Measurements from ENCODE around the gene CXCL11. TPM values are rescaled to one million over a fixed set of nuclear protein-coding genes. Genes with fewer than 3 reads are reported as not detected.
"Not testable (repeated sequence)": the region's sequence is repeated elsewhere in the genome, so short reads cannot be mapped to it uniquely, and the experiment has no call there.

Gene CXCL11
- total RNA-seq, 2 experiments from 2014 or later = not detected

DNA sequence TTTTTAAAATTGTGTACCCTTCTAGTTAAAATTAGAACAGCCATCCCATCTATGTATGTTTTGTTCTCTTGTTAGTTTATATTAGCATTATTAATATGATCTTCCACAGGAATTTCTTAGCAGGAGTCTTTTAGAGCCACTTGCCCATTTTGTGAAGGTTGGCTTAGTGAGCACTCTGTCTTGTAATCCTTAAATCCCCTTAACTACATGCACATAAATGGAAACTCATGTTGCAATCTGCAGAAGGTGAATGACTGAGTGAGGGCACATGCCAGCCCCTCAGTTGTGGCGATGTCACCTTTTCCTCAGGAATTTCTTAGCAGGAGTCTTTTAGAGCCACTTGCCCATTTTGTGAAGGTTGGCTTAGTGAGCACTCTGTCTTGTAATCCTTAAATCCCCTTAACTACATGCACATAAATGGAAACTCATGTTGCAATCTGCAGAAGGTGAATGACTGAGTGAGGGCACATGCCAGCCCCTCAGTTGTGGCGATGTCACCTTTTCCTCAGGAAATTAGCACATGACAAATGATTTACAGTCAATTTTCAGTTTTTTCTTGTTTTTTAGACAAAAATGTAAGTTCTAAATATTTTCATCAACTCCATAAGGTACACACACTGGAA is 37.2 kb downstream of the CXCL11 start:
- H3K4me1 Mint-ChIP-seq (ENCODE audit: low read depth); H3K4me3 Mint-ChIP-seq; H3K27ac Mint-ChIP-seq; H3K36me3 Mint-ChIP-seq (ENCODE audit: low read depth); DNase-seq; H3K9me3 Mint-ChIP-seq: not testable (repeated sequence)
- peaks cover 11% of the 10 kb centered on the region for H3K27me3 Mint-ChIP-seq (ENCODE audit: low read depth)
- CTCF ChIA-PET = interaction anchor here (1.1 to 5.4 kb wide), 6 partner anchors 37 to 70 kb away, joined by 4 to 117 read pairs (median 8); partner anchors contain the start of gene CXCL11
- intact Hi-C loops (cut with micrococcal nuclease) = loop anchor here (5.0 to 10.0 kb wide), 2 partner anchors 101 to 506 kb away; no protein-coding TSS in a partner anchor

DNA sequence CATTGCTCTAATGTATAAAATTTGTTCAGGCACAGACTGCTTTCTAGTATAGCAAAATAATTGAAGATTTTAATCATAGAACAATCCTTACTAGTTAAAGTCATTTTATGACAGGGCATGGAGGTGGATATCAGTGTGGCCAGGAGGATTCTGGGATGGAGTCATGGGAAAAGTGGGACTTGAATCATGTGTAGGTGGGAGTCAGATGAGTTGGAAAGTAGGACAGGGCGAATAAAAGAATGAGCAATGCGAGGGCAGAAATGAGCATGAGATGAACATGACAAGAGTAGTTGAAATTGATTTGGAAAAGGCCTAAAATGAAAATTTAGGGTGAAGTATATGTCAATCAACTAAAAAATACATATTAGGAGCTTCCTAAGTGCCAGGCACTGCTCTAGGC is 37.9 kb downstream of the CXCL11 start:
- Mint-ChIP-seq H3K36me3 (ENCODE audit: low read depth) (no peaks in the 10 kb centered on the region), H3K27ac (no peak overlapping the region), H3K9me3 (no peaks in the 10 kb centered on the region), H3K4me1 (ENCODE audit: low read depth) (no peaks in the 10 kb centered on the region), H3K27me3 (ENCODE audit: low read depth) (peaks cover 8% of the 10 kb centered on the region), H3K4me3 (no peak overlapping the region)
- CTCF ChIA-PET = interaction anchor here (1.1 to 5.4 kb wide), 4 partner anchors 65 to 151 kb away, joined by 3 to 117 read pairs (median 34); no protein-coding TSS in a partner anchor
- intact Hi-C loops (cut with micrococcal nuclease) = loop anchor here (5.0 to 10.0 kb wide), 2 partner anchors 101 to 507 kb away; no protein-coding TSS in a partner anchor
- DNase-seq = no peak

DNA sequence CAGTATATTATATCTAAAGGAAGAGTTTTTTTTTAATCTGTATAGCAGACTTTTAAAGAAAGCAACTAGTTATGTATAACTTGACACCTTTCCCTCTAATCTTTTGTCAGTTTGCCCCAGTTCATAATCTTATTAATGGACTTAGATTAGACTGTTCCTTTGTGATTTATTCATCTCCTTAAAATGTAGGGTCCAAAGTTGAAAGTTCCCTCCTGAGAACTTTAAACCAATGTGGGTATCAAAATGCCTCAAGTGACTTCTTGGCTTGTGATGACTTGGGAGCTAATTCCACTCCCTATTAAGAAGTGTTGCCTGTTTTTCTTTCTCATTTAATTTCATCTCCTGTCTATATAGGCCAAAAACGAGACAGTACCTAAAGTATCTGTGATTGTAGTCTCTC is 38.8 kb downstream of the CXCL11 start:
- intact Hi-C loops (cut with micrococcal nuclease) = loop anchor here (5.0 to 10.0 kb wide), 2 partner anchors 100 to 508 kb away; no protein-coding TSS in a partner anchor
- H3K27me3 Mint-ChIP-seq (ENCODE audit: low read depth) = peaks cover 5% of the 10 kb centered on the region
- CTCF ChIA-PET = interaction anchor here (0.6 to 5.4 kb wide), 14 partner anchors 11 to 184 kb away, joined by 3 to 117 read pairs (median 7); no protein-coding TSS in a partner anchor
- no peak for DNase-seq
- no peaks in the 10 kb centered on the region for H3K9me3 Mint-ChIP-seq
- no peaks in the 10 kb centered on the region for H3K36me3 Mint-ChIP-seq (ENCODE audit: low read depth)
- no peak overlapping the region for H3K4me3 Mint-ChIP-seq
- no peak overlapping the region for H3K27ac Mint-ChIP-seq
- H3K4me1 Mint-ChIP-seq (ENCODE audit: low read depth) = no peaks in the 10 kb centered on the region

DNA sequence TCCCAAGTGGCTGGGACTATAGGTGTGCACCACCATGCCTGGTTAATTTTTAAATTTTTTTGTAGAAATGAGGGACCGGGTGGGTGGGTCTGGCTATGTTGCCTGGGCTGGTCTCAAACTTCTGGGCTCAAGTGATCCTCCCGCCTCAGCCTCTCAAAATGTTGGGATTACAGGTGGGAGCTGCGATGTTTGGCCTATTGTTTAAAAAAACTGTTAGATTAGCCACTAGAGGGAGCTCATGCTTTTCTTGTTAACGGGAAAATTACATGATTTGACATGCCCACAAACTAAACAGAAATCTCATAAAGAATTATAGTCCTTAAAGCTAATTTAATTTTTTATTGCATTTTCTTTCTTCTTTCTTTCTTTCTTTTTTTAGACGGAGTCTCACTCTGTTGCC is 40.1 kb downstream of the CXCL11 start:
- peaks cover 6% of the 10 kb centered on the region for H3K4me1 Mint-ChIP-seq (ENCODE audit: low read depth)
- DNase-seq = peak; percentile 16
- peaks cover 2% of the 10 kb centered on the region for H3K27me3 Mint-ChIP-seq (ENCODE audit: low read depth)
- H3K9me3 Mint-ChIP-seq = no peaks in the 10 kb centered on the region
- H3K36me3 Mint-ChIP-seq (ENCODE audit: low read depth) = no peaks in the 10 kb centered on the region
- no peak overlapping the region for H3K4me3 Mint-ChIP-seq
- CTCF ChIA-PET = interaction anchor here (0.6 to 5.4 kb wide), 34 partner anchors 10 to 381 kb away, joined by 3 to 117 read pairs (median 4); no protein-coding TSS in a partner anchor
- H3K27ac Mint-ChIP-seq = no peak overlapping the region
- intact Hi-C loops (cut with micrococcal nuclease) = loop anchor here (1.0 to 10.0 kb wide), 6 partner anchors 72 to 509 kb away; partner anchors contain the start of gene STBD1

DNA sequence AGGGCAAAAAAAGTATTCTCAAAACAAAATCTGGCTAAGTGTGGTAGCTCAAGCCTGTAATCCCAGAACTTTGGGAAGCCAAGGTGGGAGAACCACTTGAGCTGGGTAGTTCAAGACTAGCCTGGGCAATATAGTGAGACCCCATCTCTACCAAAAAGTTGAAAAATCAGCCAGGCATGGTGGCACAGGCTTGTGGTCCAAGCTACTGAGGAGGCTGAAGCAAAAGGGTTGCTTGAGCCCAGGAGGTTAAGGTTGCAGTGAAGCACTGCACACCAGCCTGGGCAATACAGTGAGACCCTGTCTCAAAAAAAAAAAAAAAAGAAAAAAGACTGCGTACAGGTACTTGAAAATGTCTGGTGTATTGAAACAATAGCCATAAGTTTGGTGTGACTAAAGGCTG is 43.4 kb downstream of the CXCL11 start:
- no peak for DNase-seq
- no peak overlapping the region for H3K4me3 Mint-ChIP-seq
- H3K36me3 Mint-ChIP-seq (ENCODE audit: low read depth) = peaks cover 15% of the 10 kb centered on the region
- H3K27ac Mint-ChIP-seq = no peak overlapping the region
- H3K9me3 Mint-ChIP-seq = no peaks in the 10 kb centered on the region
- H3K4me1 Mint-ChIP-seq (ENCODE audit: low read depth) = peaks cover 27% of the 10 kb centered on the region
- intact Hi-C loops (cut with micrococcal nuclease) = loop anchor here (5.0 to 10.0 kb wide), 3 partner anchors 220 to 512 kb away; partner anchors contain the start of genes G3BP2 and SCARB2
- no peaks in the 10 kb centered on the region for H3K27me3 Mint-ChIP-seq (ENCODE audit: low read depth)
- CTCF ChIA-PET = interaction anchor here (1.1 to 2.7 kb wide), 3 partner anchors 52 to 91 kb away, joined by 3 to 15 read pairs (median 7); partner anchors contain the start of gene NAAA

DNA sequence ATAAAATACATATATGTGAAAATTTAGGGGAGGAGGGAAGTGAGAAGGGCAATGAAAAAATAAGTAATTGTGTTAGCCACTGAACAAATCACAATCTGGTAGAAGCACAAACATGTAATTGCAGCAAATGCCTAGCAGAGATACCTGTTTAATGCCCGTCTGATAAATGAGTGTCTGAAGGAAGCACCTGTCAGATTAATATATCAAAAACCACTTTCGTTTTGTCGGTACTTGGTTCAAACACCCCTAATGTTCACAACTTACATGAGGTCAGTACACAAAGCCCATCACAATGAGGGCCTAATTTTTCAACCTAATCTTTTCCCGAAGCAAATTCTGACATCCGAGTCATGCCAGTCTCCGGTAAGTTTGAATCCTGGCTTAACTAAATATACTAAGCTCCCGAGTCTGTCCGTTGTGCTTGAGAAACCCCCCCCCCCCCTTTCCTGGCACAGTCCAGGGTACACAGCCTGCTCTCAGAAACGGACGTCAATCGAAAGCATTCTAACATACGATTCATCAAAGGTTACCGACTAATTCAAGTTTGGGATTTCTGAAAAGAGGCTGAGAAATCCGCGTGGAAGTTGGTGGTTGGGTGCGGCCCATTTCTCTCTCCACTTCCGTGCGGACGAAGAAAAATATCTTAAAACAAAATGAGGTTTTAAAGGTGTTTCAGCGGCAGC is 45.9 kb downstream of the CXCL11 start:
- DNase-seq = no peak
- no peaks in the 10 kb centered on the region for H3K9me3 Mint-ChIP-seq
- H3K27me3 Mint-ChIP-seq (ENCODE audit: low read depth) = no peaks in the 10 kb centered on the region
- intact Hi-C loops (cut with micrococcal nuclease) = loop anchor here (1.0 to 10.0 kb wide), 8 partner anchors 49 to 515 kb away; partner anchors contain the start of genes G3BP2, NAAA, NUP54 and RCHY1
- peaks cover 27% of the 10 kb centered on the region for H3K4me1 Mint-ChIP-seq (ENCODE audit: low read depth)
- peak overlapping the region; percentile 85 for H3K4me3 Mint-ChIP-seq
- H3K27ac Mint-ChIP-seq = peak overlapping the region; percentile 72
- CTCF ChIA-PET = interaction anchor here (0.6 to 1.3 kb wide), 4 partner anchors 36 to 159 kb away, joined by 3 to 5 read pairs (median 3); partner anchors contain the start of gene NUP54
- H3K36me3 Mint-ChIP-seq (ENCODE audit: low read depth) = peaks cover 18% of the 10 kb centered on the region

DNA sequence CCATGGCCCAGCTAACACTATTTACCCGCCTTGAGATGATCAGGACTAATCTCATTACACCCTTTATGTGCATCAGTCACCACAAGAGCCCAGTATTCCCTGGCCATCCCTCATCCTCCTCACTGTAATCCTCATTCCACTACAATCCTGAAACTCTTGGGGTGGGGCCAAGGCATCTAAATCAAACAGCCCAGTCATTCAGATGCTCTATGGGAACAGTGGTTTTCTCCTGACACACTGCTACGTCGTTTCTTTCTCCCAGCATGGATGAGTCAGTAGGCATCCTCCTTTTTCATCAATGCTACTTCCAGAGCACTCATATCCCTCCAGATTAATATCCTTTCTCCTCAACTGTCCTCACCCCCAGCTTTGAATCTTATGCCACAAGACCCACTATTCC is 50.8 kb downstream of the CXCL11 start:
- CTCF ChIA-PET = interaction anchor here (0.5 to 1.7 kb wide), 2 partner anchors 11 to 26 kb away, joined by 4 read pairs; no protein-coding TSS in a partner anchor
- Mint-ChIP-seq H3K27me3 (ENCODE audit: low read depth) (no peaks in the 10 kb centered on the region), H3K36me3 (ENCODE audit: low read depth) (peaks cover 26% of the 10 kb centered on the region), H3K4me1 (ENCODE audit: low read depth) (peaks cover 20% of the 10 kb centered on the region), H3K4me3 (no peak overlapping the region), H3K9me3 (no peaks in the 10 kb centered on the region), H3K27ac (no peak overlapping the region)
- intact Hi-C loops (cut with micrococcal nuclease) = no loop called here
- DNase-seq = no peak

Other genes with a start within 250 kb of the CXCL11 start
- gene PPEF2, start 133.6 kb downstream of the CXCL11 start, total RNA-seq = under 1 TPM; 0.10 to 0.21 TPM
- 10 to 100 TPM; 24.4 to 27.1 TPM for gene NAAA, start 95.1 kb downstream of the CXCL11 start, total RNA-seq
- gene SDAD1, start 45.1 kb downstream of the CXCL11 start, total RNA-seq = 10 to 100 TPM; 30.5 to 31.5 TPM
- under 1 TPM; 0.74 to 0.89 TPM for gene CXCL9, start 28.6 kb downstream of the CXCL11 start, total RNA-seq
- gene CXCL10, start 12.6 kb downstream of the CXCL11 start, total RNA-seq = under 1 TPM; 0.41 to 0.64 TPM
- gene ART3, start 38.6 kb upstream of the CXCL11 start, total RNA-seq = not detected
- 10 to 100 TPM; 43.9 to 53.4 TPM for gene NUP54, start 112.3 kb upstream of the CXCL11 start, total RNA-seq
- gene SCARB2, start 177.8 kb upstream of the CXCL11 start, total RNA-seq = 1 to 10 TPM; 5.4 to 7.8 TPM
- not detected for gene FAM47E, start 215.7 kb upstream of the CXCL11 start, total RNA-seq

All from activated naive CD4-positive, alpha-beta T cell treated with anti-CD3 and anti-CD28 coated beads for 36 hours (primary cell).